ENCODE data around the gene MTHFS. TPM values are rescaled to one million over a fixed set of nuclear protein-coding genes. Genes with fewer than 3 reads are reported as not detected.

Gene MTHFS
- total RNA-seq, 1 experiment from 2014 or later: 48.2 TPM

- BruUV-seq (replicated peaks): no TSS peak
- peaks cover 22% of the 10 kb centered on the region for H3K36me3 Mint-ChIP-seq (ENCODE audit: insufficient read depth, unreplicated experiment)
- no peaks in the 10 kb centered on the region for H3K27me3 Mint-ChIP-seq (ENCODE audit: insufficient read depth, unreplicated experiment)
- intact Hi-C loops (cut with micrococcal nuclease; ENCODE audit: unreplicated experiment): no loop called here
- Histone ChIP-seq H3K4me3 (ENCODE audit: low read depth, low read length) (no peak overlapping the region), H3K27me3 (replicated peaks; ENCODE audit: control insufficient read depth, insufficient read depth, low read length) (no peaks in the 10 kb centered on the region), H3K36me3 (ENCODE audit: control insufficient read depth, insufficient read depth, low read length) (no peaks in the 10 kb centered on the region; the same call in none of the 2 replicates), H3K4me1 (peaks cover 22% of the 10 kb centered on the region), H3K9me3 (no peaks in the 10 kb centered on the region)
- ChIA-PET CTCF (no interaction called here), POLR2A (interaction anchor here (0.6 kb wide), 1 partner anchor 11 kb away, joined by 10 read pairs; no protein-coding TSS in a partner anchor)
- no peak overlapping the region for H3K27ac Mint-ChIP-seq (ENCODE audit: unreplicated experiment)
- TF ChIP-seq CTCF (IDR thresholded peaks at IDR 0.05; ENCODE audit: insufficient read depth in 1 of 2, low read depth in 1 of 2, low read length in 1 of 2, severe bottlenecking in 1 of 2, unreplicated experiment in 1 of 2): no peak
- H3K4me3 Mint-ChIP-seq (ENCODE audit: unreplicated experiment): no peak overlapping the region
- H3K9me3 Mint-ChIP-seq (ENCODE audit: unreplicated experiment): no peaks in the 10 kb centered on the region
- DNase-seq: no peak
- H3K4me1 Mint-ChIP-seq (ENCODE audit: low read depth, unreplicated experiment): peaks cover 19% of the 10 kb centered on the region
These were observed 32.9 kb downstream of the MTHFS start for GRCh38 chr15:79863886-79864285.

- no peak overlapping the region for H3K4me3 ChIP-seq (ENCODE audit: low read depth, low read length)
- H3K4me1 Mint-ChIP-seq (ENCODE audit: low read depth, unreplicated experiment): peaks cover 19% of the 10 kb centered on the region
- H3K36me3 Mint-ChIP-seq (ENCODE audit: insufficient read depth, unreplicated experiment): peaks cover 15% of the 10 kb centered on the region
- no peak for DNase-seq
- no peaks in the 10 kb centered on the region for H3K9me3 Mint-ChIP-seq (ENCODE audit: unreplicated experiment)
- ChIA-PET CTCF (interaction anchor here (1.1 kb wide), 1 partner anchor 9 kb away, joined by 4 read pairs; no protein-coding TSS in a partner anchor), POLR2A (no interaction called here)
- H3K36me3 ChIP-seq (ENCODE audit: control insufficient read depth, insufficient read depth, low read length): no peaks in the 10 kb centered on the region; the same call in none of the 2 replicates
- H3K4me3 Mint-ChIP-seq (ENCODE audit: unreplicated experiment): no peak overlapping the region
- H3K4me1 ChIP-seq: peaks cover 22% of the 10 kb centered on the region
- no peaks in the 10 kb centered on the region for H3K27me3 Mint-ChIP-seq (ENCODE audit: insufficient read depth, unreplicated experiment)
- H3K27me3 ChIP-seq (replicated peaks; ENCODE audit: control insufficient read depth, insufficient read depth, low read length): no peaks in the 10 kb centered on the region
- no peak overlapping the region for H3K27ac Mint-ChIP-seq (ENCODE audit: unreplicated experiment)
- H3K9me3 ChIP-seq: no peaks in the 10 kb centered on the region
- BruUV-seq (replicated peaks): no TSS peak
- intact Hi-C loops (cut with micrococcal nuclease; ENCODE audit: unreplicated experiment): no loop called here
- no peak for TF ChIP-seq CTCF (IDR thresholded peaks at IDR 0.05; ENCODE audit: insufficient read depth in 1 of 2, low read depth in 1 of 2, low read length in 1 of 2, severe bottlenecking in 1 of 2, unreplicated experiment in 1 of 2)
These were observed 34.6 kb downstream of the MTHFS start for GRCh38 chr15:79862191-79862590.

- no peak overlapping the region for H3K4me3 ChIP-seq (ENCODE audit: low read depth, low read length)
- BruUV-seq (replicated peaks): no TSS peak
- H3K27ac Mint-ChIP-seq (ENCODE audit: unreplicated experiment): no peak overlapping the region
- no peaks in the 10 kb centered on the region for H3K27me3 Mint-ChIP-seq (ENCODE audit: insufficient read depth, unreplicated experiment)
- ChIA-PET CTCF (no interaction called here), POLR2A (no interaction called here)
- H3K36me3 Mint-ChIP-seq (ENCODE audit: insufficient read depth, unreplicated experiment): peaks cover 15% of the 10 kb centered on the region
- DNase-seq: no peak
- H3K36me3 ChIP-seq (ENCODE audit: control insufficient read depth, insufficient read depth, low read length): no peaks in the 10 kb centered on the region; the same call in none of the 2 replicates
- no peaks in the 10 kb centered on the region for H3K9me3 Mint-ChIP-seq (ENCODE audit: unreplicated experiment)
- no peak overlapping the region for H3K4me3 Mint-ChIP-seq (ENCODE audit: unreplicated experiment)
- intact Hi-C loops (cut with micrococcal nuclease; ENCODE audit: unreplicated experiment): no loop called here
- no peaks in the 10 kb centered on the region for H3K27me3 ChIP-seq (replicated peaks; ENCODE audit: control insufficient read depth, insufficient read depth, low read length)
- TF ChIP-seq CTCF (IDR thresholded peaks at IDR 0.05; ENCODE audit: insufficient read depth in 1 of 2, low read depth in 1 of 2, low read length in 1 of 2, severe bottlenecking in 1 of 2, unreplicated experiment in 1 of 2): no peak
- H3K4me1 ChIP-seq: peaks cover 22% of the 10 kb centered on the region
- H3K9me3 ChIP-seq: no peaks in the 10 kb centered on the region
- peaks cover 19% of the 10 kb centered on the region for H3K4me1 Mint-ChIP-seq (ENCODE audit: low read depth, unreplicated experiment)
These were observed 36.2 kb downstream of the MTHFS start for GRCh38 chr15:79860661-79861060.

All from Caco-2 (cell line).